Esophagus muscularis mucosa (tissue), 3 donors: ENCODE results near the gene IGIP.

ENCODE experiments used
- CTCF ChIP-seq, 3 experiments: fragments of 200-600 bp in 2 of 3; fragments of 450-650 bp in 1 of 3; sonication (generic) in 2 of 3; IDR thresholded peaks; one replicate each; pipeline ENCODE4 v1.5.1; 2017 to 2019; ENCODE audit warnings: antibody characterized with exemption in 3 of 3, mild to moderate bottlenecking in 2 of 3, moderate library complexity in 1 of 3
- POLR2A ChIP-seq: fragments of 450-650 bp; IDR thresholded peaks from one replicate; pipeline ENCODE4 v1.6.1; 2017; ENCODE audit warnings: antibody characterized with exemption, moderate library complexity, mild to moderate bottlenecking, low read depth
- POLR2AphosphoS5 ChIP-seq, 2 donors: sonication (generic); formaldehyde crosslinking; IDR thresholded peaks; one replicate each; pipeline ENCODE4 v1.6.1; 2017; ENCODE audit warnings: antibody characterized with exemption in 2 of 2

- TF ChIP-seq CTCF (IDR thresholded peaks at IDR 0.05): no peak
- TF ChIP-seq POLR2AphosphoS5 (IDR thresholded peaks at IDR 0.05): no peak
- no peak for TF ChIP-seq POLR2A
These were observed 15.1 kb upstream of the IGIP start for GRCh38 chr5:140110646-140110957.
